Adrenal gland (tissue), 12 donors: ENCODE results near the gene ZNF382. TPM values are rescaled to one million over a fixed set of nuclear protein-coding genes. Genes with fewer than 3 reads are reported as not detected.

Experiments used
- DNase-seq, 7 donors: peaks; one replicate each; pipeline ENCODE4 v3.0.0-alpha.2; 2019 to 2020
- H3K27ac ChIP-seq, 5 donors: fragments of 200-600 bp; sonication (generic) in 4 of 5; 1 replicate in 3 of 5; 2 replicates in 2 of 5; pipeline versions ENCODE4 v1.5.1 to v1.8.0; 2016 to 2020; ENCODE audit warnings: mild to moderate bottlenecking in 1 of 5
- H3K27me3 ChIP-seq: fragments of 200-600 bp; 2 replicates; pipeline ENCODE4 v1.8.0; 2021
- H3K36me3 ChIP-seq, 2 donors: fragments of 200-600 bp; replicated peaks in 1 of 2; 1 replicate in 1 of 2; 2 replicates in 1 of 2; pipeline versions ENCODE4 v1.5.1 to v1.8.0; 2018 to 2022
- H3K4me1 ChIP-seq, 2 donors: fragments of 200-600 bp; replicated peaks in 1 of 2; 1 replicate in 1 of 2; 2 replicates in 1 of 2; pipeline versions ENCODE4 v1.5.1 to v1.8.0; 2018 to 2021
- H3K4me3 ChIP-seq, 4 donors: fragments of 200-600 bp; sonication (generic) in 3 of 4; one replicate each; pipeline ENCODE4 v1.5.1; 2016 to 2018
- H3K9me3 ChIP-seq, 3 donors: fragments of 200-600 bp; sonication (generic) in 1 of 3; replicated peaks in 1 of 3; 1 replicate in 2 of 3; 2 replicates in 1 of 3; pipeline versions ENCODE4 v1.5.1 to v1.8.0; 2016 to 2021
- POLR2A ChIP-seq, 2 donors: fragments of 450-650 bp; IDR thresholded peaks; one replicate each; pipeline ENCODE4 v1.6.1; 2017; ENCODE audit warnings: antibody characterized with exemption in 2 of 2, mild to moderate bottlenecking in 2 of 2, moderate library complexity in 1 of 2
- WGBS, 4 donors: extraction: QIAGEN DNeasy Blood & Tissue Kit in 2 of 4; methylation state at CpG; one replicate each; pipeline versions ENCODE4 v1.1.5 to v1.1.7; 2013 to 2017; 5-methylcytosine and 5-hydroxymethylcytosine counted together
- intact Hi-C, 2 donors: fragments of 100-400 bp; cut with DNase I; formaldehyde crosslinking; loops; one replicate each; pipeline versions ENCODE4 v1.14.1 to v1.15.0; 2022 to 2023
- polyA plus RNA-seq, 3 donors: library from polyadenylated mRNA; stranded (reverse); fragments of 200-250 nt in 2 of 3; fragments of 350-450 nt in 1 of 3; fragmentation: Illumina TruSeq in 1 of 3; extraction: RNeasy Lipid Tissue Mini Kit (QIAGEN cat#74804) in 1 of 3; gene quantifications; one replicate each; pipeline ENCODE4 v1.2.3, GENCODE V29; 2013 to 2014
- total RNA-seq, 9 donors: library from RNA; depleted of rRNA in 4 of 9; stranded (reverse); fragments of >200 nt in 4 of 9; fragments of 120-200 nt in 1 of 9; fragmentation: NEBNext Ultra II Directional in 1 of 9; extraction: Animal tissue kit (Norgen Biotek cat#: 25700) in 1 of 9; gene quantifications; one replicate each; pipeline versions ENCODE4 v1.1.0 to v1.2.4, GENCODE V29; 2013 to 2023
- TF ChIP-seq, protein P1 (sequence below), 6 experiments: fragments of 450-650 bp in 4 of 6; fragments of 200-600 bp in 2 of 6; sonication (generic) in 1 of 6; IDR thresholded peaks; 1 replicate in 5 of 6; 2 replicates in 1 of 6; pipeline versions ENCODE4 v1.5.1 to v1.8.0; 2016 to 2021; ENCODE audit warnings: antibody characterized with exemption in 6 of 6, mild to moderate bottlenecking in 2 of 6, moderate library complexity in 1 of 6
- donor health status: healthy with polysubstance abuse.
- donor health status: Bipolar disorder and iron deficiency.
- donor health status: DM: yes; HTN: yes; CAD: no.
- donor health status: DM: no; HTN: no; CAD: no.
- donor health status: DM: no; HTN: no; CAD: no.
- donor health status: DM: yes; HTN: yes; CAD: no.

ZNF382 gene
- total and polyA plus RNA-seq, 12 donors, result 2.8 to 20.2 (median 9.8) TPM

DNA sequence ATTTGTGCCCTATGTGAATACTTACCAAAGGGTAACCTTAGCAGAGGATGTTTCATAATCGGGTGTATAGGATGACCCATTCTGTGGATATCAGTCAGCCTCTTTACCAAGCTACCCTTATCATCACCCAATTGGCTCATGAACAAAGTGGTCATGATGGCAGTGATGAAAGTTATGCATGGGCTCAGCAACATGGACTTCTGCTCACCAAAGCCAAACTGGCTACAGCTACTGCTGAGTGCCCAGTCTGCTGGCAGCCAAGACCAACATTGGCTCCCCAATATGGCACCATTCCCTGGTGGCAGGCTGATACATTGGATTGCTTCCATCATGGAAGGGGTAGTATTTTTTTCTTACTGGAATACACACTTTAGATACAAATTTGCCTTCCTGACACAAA, 67.3 kb downstream of the ZNF382 start:
- H3K27me3 ChIP-seq, result no peaks in the 10 kb centered on the region
- 83 to 97% (median 91%) methylated on average over 1 of the region's 1 CpG for WGBS, 4 donors
- H3K4me1 ChIP-seq, result peaks cover 0 to 8% of the 10 kb centered on the region in 2 donors
- DNase-seq, result no peak
- no peak overlapping the region for H3K27ac ChIP-seq
- H3K36me3 ChIP-seq, result no peaks in the 10 kb centered on the region
- H3K9me3 ChIP-seq, result peaks cover 0 to 3% (median 0%) of the 10 kb centered on the region in 3 donors
- no peak for TF ChIP-seq POLR2A (IDR thresholded peaks at IDR 0.05)
- TF ChIP-seq, protein P1, sequence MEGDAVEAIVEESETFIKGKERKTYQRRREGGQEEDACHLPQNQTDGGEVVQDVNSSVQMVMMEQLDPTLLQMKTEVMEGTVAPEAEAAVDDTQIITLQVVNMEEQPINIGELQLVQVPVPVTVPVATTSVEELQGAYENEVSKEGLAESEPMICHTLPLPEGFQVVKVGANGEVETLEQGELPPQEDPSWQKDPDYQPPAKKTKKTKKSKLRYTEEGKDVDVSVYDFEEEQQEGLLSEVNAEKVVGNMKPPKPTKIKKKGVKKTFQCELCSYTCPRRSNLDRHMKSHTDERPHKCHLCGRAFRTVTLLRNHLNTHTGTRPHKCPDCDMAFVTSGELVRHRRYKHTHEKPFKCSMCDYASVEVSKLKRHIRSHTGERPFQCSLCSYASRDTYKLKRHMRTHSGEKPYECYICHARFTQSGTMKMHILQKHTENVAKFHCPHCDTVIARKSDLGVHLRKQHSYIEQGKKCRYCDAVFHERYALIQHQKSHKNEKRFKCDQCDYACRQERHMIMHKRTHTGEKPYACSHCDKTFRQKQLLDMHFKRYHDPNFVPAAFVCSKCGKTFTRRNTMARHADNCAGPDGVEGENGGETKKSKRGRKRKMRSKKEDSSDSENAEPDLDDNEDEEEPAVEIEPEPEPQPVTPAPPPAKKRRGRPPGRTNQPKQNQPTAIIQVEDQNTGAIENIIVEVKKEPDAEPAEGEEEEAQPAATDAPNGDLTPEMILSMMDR (IDR thresholded peaks at IDR 0.05), result no peak
- no peak overlapping the region for H3K4me3 ChIP-seq
- intact Hi-C loops, result no loop called here

DNA sequence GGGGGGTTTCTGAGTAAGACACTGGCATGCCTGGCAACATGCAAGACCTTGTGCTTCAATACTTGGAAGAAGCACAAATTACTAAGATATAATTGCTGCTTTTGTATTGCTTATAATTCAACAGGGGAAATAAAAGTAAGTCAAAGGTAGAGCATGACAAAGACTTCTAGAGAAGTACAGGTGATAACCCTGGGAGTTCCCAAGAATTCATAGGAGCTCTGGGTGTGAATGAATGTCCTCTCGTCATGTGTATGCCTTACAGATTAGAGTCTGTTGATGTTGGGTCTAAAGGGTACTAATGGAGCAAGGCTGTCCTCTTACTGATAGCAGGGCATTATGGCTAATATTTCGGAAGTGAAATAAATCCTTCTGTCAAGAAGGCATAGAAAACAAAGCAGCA, 69.1 kb downstream of the ZNF382 start:
- intact Hi-C loops, result no loop called here
- TF ChIP-seq, protein P1 (IDR thresholded peaks at IDR 0.05), result no peak
- TF ChIP-seq POLR2A (IDR thresholded peaks at IDR 0.05), result no peak
- no peaks in the 10 kb centered on the region for H3K36me3 ChIP-seq
- H3K27me3 ChIP-seq, result no peaks in the 10 kb centered on the region
- no peak overlapping the region for H3K4me3 ChIP-seq
- H3K27ac ChIP-seq, result no peak overlapping the region
- peaks cover 0 to 3% (median 0%) of the 10 kb centered on the region in 3 donors for H3K9me3 ChIP-seq
- H3K4me1 ChIP-seq, result no peaks in the 10 kb centered on the region
- no peak for DNase-seq
- 86 to 100% (median 90%) methylated on average over 2 of the region's 2 CpGs for WGBS, 4 donors

DNA sequence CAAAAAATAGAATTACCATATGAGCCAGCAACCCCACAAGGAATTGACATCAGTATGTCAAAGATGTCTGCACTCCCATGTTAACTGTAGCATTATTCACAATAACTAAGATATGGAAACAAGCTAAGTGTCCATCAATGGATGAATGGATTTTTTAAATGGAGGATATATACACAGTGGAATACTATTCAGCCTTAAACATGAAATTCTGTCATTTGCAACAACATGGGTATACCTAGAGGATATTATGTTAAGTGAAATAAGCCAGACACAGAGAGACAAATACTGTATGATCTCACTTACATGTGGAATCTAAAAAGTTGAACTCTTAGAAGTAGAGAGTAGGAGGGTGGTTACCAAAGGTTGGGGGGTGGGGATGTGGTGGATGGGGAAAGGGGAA, 74.3 kb downstream of the ZNF382 start:
- H3K27ac ChIP-seq, result no peak overlapping the region
- H3K4me1 ChIP-seq, result no peaks in the 10 kb centered on the region
- intact Hi-C loops, result no loop called here
- H3K27me3 ChIP-seq, result no peaks in the 10 kb centered on the region
- no peaks in the 10 kb centered on the region for H3K9me3 ChIP-seq
- no peak for TF ChIP-seq POLR2A (IDR thresholded peaks at IDR 0.05)
- TF ChIP-seq, protein P1 (IDR thresholded peaks at IDR 0.05), result no peak
- no peaks in the 10 kb centered on the region for H3K36me3 ChIP-seq
- DNase-seq, result no peak
- no peak overlapping the region for H3K4me3 ChIP-seq

Other genes starting within 250 kb of the ZNF382 start
- gene ZFP14, start 226.1 kb upstream of the ZNF382 start, total RNA-seq, result 10 to 100 TPM in 1 of 9 donors, 1 to 10 TPM in 8; 2.2 to 10.1 (median 4.4) TPM
- 1 to 10 TPM; 1.7 to 4.5 (median 3.2) TPM for gene ZFP14, start 226.1 kb upstream of the ZNF382 start, polyA plus RNA-seq
- 1 to 10 TPM; 2.8 to 6.8 (median 5.1) TPM for gene ZFP82, start 186.7 kb upstream of the ZNF382 start, total RNA-seq
- gene ZFP82, start 186.7 kb upstream of the ZNF382 start, polyA plus RNA-seq, result 1 to 10 TPM; 2.1 to 5.5 (median 2.7) TPM
- 10 to 100 TPM in 7 of 9 donors, 1 to 10 TPM in 2; 7.4 to 20.9 (median 13.1) TPM for gene ZNF566, start 115.8 kb upstream of the ZNF382 start, total RNA-seq
- 10 to 100 TPM in 2 of 3 donors, 1 to 10 TPM in 1; 9.5 to 12.3 (median 10.6) TPM for gene ZNF566, start 115.8 kb upstream of the ZNF382 start, polyA plus RNA-seq
- gene ZNF260, start 77.0 kb upstream of the ZNF382 start, total RNA-seq, result 10 to 100 TPM in 7 of 9 donors, 1 to 10 TPM in 2; 9.4 to 23.3 (median 12.0) TPM
- gene ZNF260, start 77.0 kb upstream of the ZNF382 start, polyA plus RNA-seq, result 10 to 100 TPM in 1 of 3 donors, 1 to 10 TPM in 2; 2.2 to 16.5 (median 3.2) TPM
- 10 to 100 TPM in 8 of 9 donors, 1 to 10 TPM in 1; 6.0 to 21.4 (median 17.2) TPM for gene ZNF529, start 32.0 kb upstream of the ZNF382 start, total RNA-seq
- gene ZNF529, start 32.0 kb upstream of the ZNF382 start, polyA plus RNA-seq, result 10 to 100 TPM in 2 of 3 donors, 1 to 10 TPM in 1; 8.1 to 16.1 (median 14.4) TPM
- 10 to 100 TPM in 4 of 9 donors, 1 to 10 TPM in 5; 1.3 to 14.8 (median 9.6) TPM for gene ZNF461, start 61.5 kb downstream of the ZNF382 start, total RNA-seq
- gene ZNF461, start 61.5 kb downstream of the ZNF382 start, polyA plus RNA-seq, result 10 to 100 TPM in 1 of 3 donors, 1 to 10 TPM in 2; 8.7 to 10.6 (median 9.7) TPM
- gene ZNF567, start 82.3 kb downstream of the ZNF382 start, total RNA-seq, result 1 to 10 TPM; 3.4 to 8.2 (median 5.2) TPM
- gene ZNF567, start 82.3 kb downstream of the ZNF382 start, polyA plus RNA-seq, result 1 to 10 TPM; 3.4 to 7.2 (median 6.0) TPM
- 10 to 100 TPM in 1 of 9 donors, 1 to 10 TPM in 8; 2.0 to 11.8 (median 4.0) TPM for gene ZNF850, start 167.5 kb downstream of the ZNF382 start, total RNA-seq
- gene ZNF850, start 167.5 kb downstream of the ZNF382 start, polyA plus RNA-seq, result 1 to 10 TPM in 1 of 3 donors, under 1 TPM in 2; 0.34 to 1.1 (median 0.97) TPM
- 10 to 100 TPM in 3 of 9 donors, 1 to 10 TPM in 6; 4.1 to 21.9 (median 8.8) TPM for gene ZNF790, start 233.1 kb downstream of the ZNF382 start, total RNA-seq
- gene ZNF790, start 233.1 kb downstream of the ZNF382 start, polyA plus RNA-seq, result 10 to 100 TPM in 1 of 3 donors, 1 to 10 TPM in 2; 2.7 to 10.3 (median 3.5) TPM
- 1 to 10 TPM; 1.1 to 7.4 (median 4.3) TPM for gene ZNF345, start 245.6 kb downstream of the ZNF382 start, total RNA-seq
- 1 to 10 TPM; 3.2 to 5.4 (median 3.5) TPM for gene ZNF345, start 245.6 kb downstream of the ZNF382 start, polyA plus RNA-seq